Endometrial microvascular endothelial cells (primary cell): Measurements from ENCODE around the gene HAND2. TPM values are rescaled to one million over a fixed set of nuclear protein-coding genes. Genes with fewer than 3 reads are reported as not detected.

ENCODE experiments used
- in situ Hi-C: cut with HindIII; loops from 2 replicates; pipeline ENCODE4 v1.10.0; 2017; ENCODE audit warnings: low sequenced_read_pairs, low pct_unique_long_range_greater_than_20kb; ENCODE audit errors: inconsistent ontology term
- total RNA-seq: library from RNA; depleted of rRNA; stranded (reverse); fragments of >200 nt; gene quantifications from one replicate; pipeline ENCODE4 v1.2.3, GENCODE V29; 2015; ENCODE audit errors: inconsistent ontology term

The HAND2 gene
- total RNA-seq, 1 donor from 2014 or later = not detected

DNA sequence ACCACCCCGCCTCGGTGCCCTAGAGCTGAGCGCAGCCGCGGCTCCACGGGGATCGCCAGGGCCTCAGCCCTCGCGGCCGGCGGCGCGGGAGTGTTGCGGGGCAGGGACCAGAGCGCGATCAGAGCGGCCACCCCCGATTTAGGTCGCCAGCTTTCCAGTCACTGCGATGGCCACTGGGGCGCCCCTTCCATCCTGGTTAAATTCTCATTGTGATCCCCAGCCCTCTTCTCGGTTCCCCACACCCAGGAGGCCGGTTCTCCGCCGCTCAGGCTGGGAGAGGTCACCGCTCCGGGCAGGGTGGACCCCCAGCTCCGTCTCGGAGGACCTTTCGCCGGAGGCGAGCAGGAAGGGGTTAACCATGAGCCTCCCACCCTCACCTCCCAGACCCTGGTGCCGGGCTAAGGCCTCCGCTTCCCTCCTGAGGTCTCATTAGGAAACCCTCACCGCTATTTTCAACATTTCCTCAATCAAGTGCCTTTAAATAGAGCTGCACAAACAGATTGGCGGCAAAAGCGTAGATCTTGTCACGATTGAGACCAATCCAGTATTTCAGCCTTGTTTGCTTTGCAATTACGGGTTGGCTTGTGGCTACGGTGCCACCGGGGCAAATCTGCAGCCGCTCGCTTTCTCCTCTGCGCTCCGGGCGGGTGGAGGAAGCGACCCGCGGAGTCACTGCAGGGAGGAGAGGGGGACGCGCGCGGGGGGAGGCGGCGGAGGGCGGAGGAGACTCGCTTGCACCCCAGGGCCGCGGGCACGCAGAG, 8.3 kb upstream of the HAND2 start:
- in situ Hi-C loops = no loop called here

DNA sequence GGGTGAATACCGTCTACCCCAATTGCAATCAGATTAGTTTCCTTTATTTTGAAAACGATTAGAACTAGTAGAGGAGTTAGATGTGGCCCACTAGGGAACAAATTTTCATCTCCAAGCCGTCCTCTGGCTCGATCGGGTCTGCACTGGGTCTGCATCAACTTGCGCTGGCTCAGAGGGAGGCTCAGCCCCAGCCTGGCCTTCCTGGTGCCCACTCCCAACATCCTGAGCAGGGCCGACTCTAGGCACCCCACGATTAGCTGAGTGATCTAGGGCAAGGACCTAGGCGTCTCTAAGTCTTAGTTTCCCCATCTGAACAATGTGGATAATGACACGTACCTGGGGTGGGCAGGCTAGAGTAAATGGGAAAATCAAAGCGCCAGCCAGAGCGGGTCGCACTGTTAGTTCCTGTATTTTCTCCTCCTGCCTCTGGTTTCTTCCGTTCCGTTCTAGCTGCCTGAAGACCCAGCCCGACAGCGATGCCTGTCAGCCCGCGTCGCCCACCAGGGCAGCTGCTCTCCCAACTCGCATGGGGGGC, 7.7 kb upstream of the HAND2 start:
- in situ Hi-C loops = no loop called here

GRCh38 chr4:173536808-173537429, 6.9 kb upstream of the HAND2 start:
- in situ Hi-C loops = no loop called here

GRCh38 chr4:173535957-173536356, 5.9 kb upstream of the HAND2 start:
- in situ Hi-C loops = no loop called here

- in situ Hi-C loops = no loop called here
Measured at GRCh38 chr4:173535165-173535902, 5.3 kb upstream of the HAND2 start.

DNA sequence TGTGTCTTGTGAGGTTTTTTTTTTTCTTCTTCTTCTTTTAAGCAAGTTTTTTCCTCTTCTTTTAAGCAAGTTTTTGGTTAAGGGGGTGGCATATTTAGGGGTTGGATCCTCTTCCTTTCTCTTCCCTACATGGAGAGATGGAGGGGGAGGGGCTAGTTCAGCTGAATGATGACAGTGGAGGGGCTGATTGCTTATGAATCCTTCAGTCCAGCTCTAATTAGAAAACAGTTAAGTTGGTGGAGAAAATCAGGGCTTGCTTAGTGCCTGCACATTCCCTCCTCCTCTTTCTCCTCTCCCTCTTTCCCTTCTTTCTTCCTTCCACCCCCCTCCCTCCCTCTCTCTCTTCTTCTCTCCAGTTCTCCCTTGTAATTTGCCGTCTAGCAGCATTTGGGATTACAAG, 4.4 kb upstream of the HAND2 start:
- in situ Hi-C loops = no loop called here

- in situ Hi-C loops = no loop called here
Measured at GRCh38 chr4:173532725-173533511, 2.9 kb upstream of the HAND2 start.

GRCh38 chr4:173531086-173531965, 1.3 kb upstream of the HAND2 start:
- in situ Hi-C loops = no loop called here

GRCh38 chr4:173530326-173531085, 477 bp upstream of the HAND2 start:
- in situ Hi-C loops = no loop called here

GRCh38 chr4:173528378-173529321, 1.4 kb downstream of the HAND2 start:
- in situ Hi-C loops = no loop called here

DNA sequence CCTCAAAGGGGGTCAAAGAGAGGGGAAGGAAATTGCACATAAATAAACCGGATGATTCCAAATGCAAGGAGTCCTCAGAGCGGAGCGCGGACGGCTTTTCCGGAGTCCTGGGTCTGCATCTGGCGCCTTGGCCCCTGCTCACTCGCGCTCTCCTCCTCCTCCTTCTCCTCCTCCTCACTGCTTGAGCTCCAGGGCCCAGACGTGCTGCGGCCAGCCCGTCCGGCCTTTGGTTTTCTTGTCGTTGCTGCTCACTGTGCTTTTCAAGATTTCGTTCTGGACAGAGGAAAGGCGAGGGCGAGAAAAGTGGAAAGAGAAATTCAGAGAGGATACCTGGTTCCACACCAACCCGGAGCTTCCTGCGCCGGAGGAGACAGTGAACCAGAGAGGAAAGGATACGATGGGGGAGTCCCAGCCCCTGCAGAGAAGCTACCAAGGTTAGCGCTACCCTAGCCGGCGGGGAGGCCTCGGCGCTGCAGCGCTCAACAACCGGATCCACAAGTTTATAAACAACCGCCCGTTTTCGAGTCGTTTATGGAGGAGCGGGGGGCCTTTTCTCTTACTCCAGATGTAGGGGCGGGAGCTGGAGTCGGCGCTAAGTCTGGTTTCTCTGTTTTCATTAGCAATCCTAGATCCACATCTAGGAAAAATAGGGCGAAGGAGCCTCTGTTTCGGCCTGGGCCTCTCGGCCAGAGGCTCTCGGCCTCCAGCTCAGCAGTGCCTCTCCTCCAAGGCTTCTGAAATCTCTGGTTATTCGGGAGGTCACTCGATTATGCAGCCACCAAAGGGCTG, 2.7 kb downstream of the HAND2 start:
- in situ Hi-C loops = no loop called here

- in situ Hi-C loops = no loop called here
Measured at GRCh38 chr4:173526724-173527102, 3.3 kb downstream of the HAND2 start.

- in situ Hi-C loops = no loop called here
Measured at GRCh38 chr4:173526027-173526482, 4.0 kb downstream of the HAND2 start.

- in situ Hi-C loops = no loop called here
Measured at GRCh38 chr4:173525118-173526011, 4.7 kb downstream of the HAND2 start.
